HT-29 (cell line): ENCODE results near the gene WDR54. TPM values are rescaled to one million over a fixed set of nuclear protein-coding genes. Genes with fewer than 3 reads are reported as not detected.

Experiments
- DNase-seq: peaks from one replicate; pipeline ENCODE4 v3.0.0-alpha.2; 2015; ENCODE audit warnings: low spot score
- total RNA-seq: library from RNA; depleted of rRNA; stranded (reverse); fragments of >200 nt; shearing (Covaris generic); gene quantifications from 2 replicates; pipeline ENCODE4 v1.2.3, GENCODE V29; 2014

The WDR54 gene
- total RNA-seq, 1 experiment from 2014 or later = 52.3 TPM

DNA sequence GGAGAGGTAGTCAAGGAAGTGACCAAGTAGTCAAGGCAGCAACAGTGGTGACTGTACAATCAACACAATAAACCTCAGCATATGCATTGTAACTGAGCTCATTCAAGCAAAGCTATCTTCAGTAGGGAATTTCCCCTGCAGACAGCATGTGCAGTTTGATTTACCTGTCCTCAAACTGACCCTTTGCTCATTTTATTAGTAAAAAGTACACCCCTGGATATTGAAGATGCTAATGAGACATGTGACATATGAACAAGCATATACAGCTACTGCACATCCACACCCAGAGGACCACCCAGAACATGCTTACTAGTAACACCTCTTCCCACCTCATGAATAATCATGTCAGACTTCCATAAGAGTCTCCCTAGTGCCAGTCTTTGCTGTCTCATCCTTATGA is 15.5 kb upstream of the WDR54 start:
- no peak for DNase-seq

- DNase-seq = no peak
Measured at GRCh38 chr2:74407682-74408081, 13.8 kb upstream of the WDR54 start.

- DNase-seq = no peak
Measured at GRCh38 chr2:74413001-74413698, 8.4 kb upstream of the WDR54 start.

DNA sequence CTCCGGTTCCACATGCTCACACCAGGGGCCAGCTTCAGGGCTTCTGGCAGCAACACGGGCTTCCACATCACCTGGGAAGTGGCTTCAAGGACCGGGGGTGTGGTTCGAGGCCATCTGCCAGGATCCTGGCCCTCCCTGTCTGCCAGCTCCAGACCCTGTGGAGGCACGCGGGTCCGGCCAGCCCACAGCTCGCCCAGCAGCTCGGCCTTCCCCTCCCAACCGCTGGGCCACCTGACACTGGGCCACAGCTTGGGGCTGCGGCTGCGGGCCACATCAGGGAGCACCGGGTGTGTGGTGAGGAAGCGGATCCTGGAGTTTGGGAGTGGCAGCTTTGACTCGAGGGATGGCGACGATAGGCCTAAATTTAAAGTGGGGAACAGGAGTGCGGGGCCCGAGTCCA is 7.1 kb upstream of the WDR54 start:
- DNase-seq = no peak

- no peak for DNase-seq
Measured at GRCh38 chr2:74414881-74415761, 6.4 kb upstream of the WDR54 start.

- no peak for DNase-seq
Measured at GRCh38 chr2:74415762-74416395, 5.7 kb upstream of the WDR54 start.

DNA sequence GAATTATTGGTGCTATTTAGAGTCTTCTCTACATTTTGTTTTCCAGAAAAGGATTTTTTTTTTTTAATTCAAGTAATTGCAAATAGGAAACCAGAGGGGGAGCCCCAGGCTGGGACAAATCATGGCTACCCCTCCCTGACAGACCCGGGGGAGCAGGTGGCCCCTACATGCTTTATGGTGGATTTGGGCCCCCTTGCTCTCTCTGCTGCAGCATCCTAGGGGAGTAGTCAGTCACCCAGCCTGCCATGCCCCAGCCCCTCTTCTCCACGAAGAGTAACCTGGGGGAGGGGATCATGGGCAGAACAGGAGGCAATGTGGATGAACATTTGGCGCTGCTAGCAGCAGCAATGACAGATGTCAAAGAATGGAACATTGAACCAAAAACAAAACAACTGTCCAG is 4.8 kb upstream of the WDR54 start:
- DNase-seq = no peak

DNA sequence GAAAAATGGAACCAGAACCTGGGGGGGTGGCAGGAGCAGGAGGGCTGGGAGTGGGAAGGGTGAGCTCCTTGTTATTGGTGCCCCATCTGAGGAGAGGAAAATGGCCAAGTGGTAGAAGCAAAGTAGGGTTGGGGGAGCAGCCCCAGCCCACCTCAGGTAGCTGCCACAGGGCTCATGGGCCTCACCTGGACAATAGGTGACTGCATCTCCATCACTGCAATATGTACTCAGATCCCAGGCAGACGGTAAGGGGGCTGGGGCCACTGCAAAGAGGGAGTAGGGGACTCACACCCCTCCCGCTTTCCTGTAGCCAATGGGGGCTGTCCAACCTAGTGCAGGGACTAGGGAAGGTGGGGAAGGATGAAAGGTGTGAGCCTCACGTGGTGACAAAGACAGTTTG is 4.3 kb upstream of the WDR54 start:
- no peak for DNase-seq

DNA sequence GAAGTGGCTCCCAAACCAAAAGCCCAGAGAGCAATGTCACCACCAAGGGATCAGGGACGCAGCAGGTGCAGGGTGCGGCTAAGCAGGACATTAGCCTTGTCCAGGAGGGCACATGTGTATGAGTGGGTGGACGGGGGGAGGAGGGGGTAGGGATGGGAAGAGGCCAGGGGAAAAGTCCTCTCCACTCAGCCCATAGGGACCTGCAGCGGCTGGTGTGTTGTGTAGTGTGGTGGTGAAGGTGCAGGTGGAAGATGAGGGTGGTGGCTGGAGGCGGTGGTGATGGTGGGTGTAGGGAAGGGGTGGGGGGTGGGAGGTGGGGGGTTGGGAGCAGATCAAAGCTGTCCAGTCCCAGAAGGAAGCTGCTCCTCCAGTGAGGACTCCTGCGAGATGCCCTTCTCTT is 3.8 kb upstream of the WDR54 start:
- no peak for DNase-seq

- DNase-seq = no peak
Measured at GRCh38 chr2:74418312-74418711, 3.2 kb upstream of the WDR54 start.

- DNase-seq = no peak
Measured at GRCh38 chr2:74419345-74419744, 2.2 kb upstream of the WDR54 start.

DNA sequence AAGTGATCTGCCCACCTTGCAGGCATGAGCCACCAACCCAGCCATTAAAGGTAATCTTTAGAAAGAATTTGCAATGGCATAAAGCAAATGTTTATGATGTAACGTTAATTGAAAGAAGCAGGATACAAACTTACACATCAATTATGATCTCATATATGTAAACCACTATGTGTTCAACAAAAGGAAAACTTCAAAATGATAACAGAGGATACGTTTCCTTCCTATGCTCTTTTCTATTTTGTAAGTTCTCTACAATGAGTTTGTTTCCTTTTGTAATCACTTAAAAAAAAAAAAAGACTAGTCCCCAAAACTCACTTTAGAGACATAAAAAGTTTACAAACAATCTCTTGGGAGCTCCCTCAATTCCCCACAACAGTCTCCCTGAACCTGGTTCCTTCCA is 1.5 kb upstream of the WDR54 start:
- no peak for DNase-seq

- peak; percentile 23 for DNase-seq
Measured at GRCh38 chr2:74420443-74421103, 957 bp upstream of the WDR54 start.

DNA sequence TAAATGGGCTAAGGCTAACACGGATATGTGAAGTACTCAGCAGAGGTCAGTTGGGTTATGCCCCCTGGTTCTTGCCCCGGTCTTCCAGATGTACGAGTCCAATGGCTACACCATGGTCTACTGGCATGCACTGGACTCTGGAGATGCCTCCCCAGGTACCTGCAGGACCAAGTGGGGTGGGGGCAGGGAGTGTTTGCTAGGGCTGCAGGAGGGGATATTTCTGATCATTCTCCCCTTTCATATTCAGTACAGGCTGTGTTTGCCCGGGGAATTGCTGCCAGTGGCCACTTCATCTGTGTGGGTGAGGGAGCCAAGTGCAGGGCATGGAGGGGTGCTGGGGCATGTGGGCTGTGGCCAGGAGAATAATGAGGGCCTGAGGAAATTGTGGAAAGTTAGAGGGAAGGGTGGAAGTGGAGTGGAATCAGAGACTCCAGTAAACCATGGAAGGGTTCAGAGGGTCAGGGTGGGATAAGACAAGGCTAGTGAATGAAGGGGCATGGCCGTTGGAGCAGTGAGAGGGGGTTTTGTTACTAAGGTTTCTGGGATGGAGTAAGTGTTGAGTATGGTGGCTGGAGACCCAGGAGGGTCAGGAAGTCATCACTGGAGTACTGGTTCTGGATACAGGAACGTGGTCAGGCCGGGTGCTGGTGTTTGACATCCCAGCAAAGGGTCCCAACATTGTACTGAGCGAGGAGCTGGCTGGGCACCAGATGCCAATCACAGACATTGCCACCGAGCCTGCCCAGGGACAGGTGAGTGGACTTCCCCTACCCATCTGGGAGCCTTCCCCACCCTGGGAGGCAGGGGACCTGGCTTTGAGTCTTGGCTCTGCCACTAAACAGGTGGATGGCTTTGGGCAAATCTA is 1.9 kb downstream of the WDR54 start:
- no peak for DNase-seq

GRCh38 chr2:74424139-74424992 is 2.8 kb downstream of the WDR54 start:
- DNase-seq = no peak

- DNase-seq = no peak
Measured at GRCh38 chr2:74424995-74425406, 3.5 kb downstream of the WDR54 start.

- peak; percentile 30 for DNase-seq
Measured at GRCh38 chr2:74425523-74425922, 4.0 kb downstream of the WDR54 start.

- DNase-seq = no peak
Measured at GRCh38 chr2:74426181-74426758, 4.7 kb downstream of the WDR54 start.

DNA sequence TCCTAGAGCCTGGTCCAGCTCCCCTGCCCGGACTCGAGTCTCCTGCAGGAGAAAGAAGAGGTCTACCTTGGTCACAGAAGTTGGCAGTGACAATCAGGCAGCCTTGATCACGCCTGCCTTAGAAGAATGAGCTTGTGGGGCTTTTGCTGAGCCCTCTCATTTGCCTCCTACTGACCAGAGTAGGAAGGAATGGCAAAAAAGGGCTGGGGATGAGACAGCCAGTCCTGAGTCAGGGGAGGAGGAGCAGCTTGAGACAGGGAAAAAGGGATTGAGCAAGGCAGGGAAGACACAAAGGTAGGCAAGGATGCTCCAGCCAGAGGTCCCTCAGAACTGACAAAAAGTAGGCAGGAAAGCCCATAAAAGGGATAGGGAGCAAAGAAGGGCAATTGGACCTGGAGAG is 6.0 kb downstream of the WDR54 start:
- no peak for DNase-seq

GRCh38 chr2:74428675-74429074 is 7.1 kb downstream of the WDR54 start:
- DNase-seq = no peak
